ENCODE data around the gene MCU.
"Not testable (repeated sequence)": the region's sequence is repeated elsewhere in the genome, so short reads cannot be mapped to it uniquely, and the experiment has no call there.

MCU gene

DNA sequence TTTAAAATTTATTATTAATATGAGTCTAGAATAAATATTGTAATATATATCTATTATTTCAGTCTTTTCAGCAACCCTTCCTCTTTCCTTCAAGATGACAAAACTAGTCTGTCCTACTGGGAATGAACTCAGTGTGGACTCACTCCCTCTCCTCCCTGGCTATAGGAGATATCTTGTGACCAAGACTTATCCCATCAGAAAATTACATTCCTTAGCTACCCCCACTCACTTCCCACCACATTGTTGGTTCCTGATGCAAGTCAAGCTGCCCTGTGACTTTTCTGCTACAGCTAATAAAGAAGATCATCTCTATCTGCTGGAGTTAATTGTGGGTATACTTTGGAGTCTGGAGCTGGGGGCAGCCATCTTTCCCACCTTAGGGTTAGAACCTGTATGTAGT lies 28.0 kb upstream of the MCU start:
- no peak overlapping the region for H3K4me3 ChIP-seq (ENCODE audit: low read depth, low read length)
- no peak for DNase-seq (ENCODE audit: low read depth)
- TF ChIP-seq, protein P1, sequence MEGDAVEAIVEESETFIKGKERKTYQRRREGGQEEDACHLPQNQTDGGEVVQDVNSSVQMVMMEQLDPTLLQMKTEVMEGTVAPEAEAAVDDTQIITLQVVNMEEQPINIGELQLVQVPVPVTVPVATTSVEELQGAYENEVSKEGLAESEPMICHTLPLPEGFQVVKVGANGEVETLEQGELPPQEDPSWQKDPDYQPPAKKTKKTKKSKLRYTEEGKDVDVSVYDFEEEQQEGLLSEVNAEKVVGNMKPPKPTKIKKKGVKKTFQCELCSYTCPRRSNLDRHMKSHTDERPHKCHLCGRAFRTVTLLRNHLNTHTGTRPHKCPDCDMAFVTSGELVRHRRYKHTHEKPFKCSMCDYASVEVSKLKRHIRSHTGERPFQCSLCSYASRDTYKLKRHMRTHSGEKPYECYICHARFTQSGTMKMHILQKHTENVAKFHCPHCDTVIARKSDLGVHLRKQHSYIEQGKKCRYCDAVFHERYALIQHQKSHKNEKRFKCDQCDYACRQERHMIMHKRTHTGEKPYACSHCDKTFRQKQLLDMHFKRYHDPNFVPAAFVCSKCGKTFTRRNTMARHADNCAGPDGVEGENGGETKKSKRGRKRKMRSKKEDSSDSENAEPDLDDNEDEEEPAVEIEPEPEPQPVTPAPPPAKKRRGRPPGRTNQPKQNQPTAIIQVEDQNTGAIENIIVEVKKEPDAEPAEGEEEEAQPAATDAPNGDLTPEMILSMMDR (IDR thresholded peaks at IDR 0.05; ENCODE audit: low read depth, low read length): no peak
- TF ChIP-seq, protein P2, sequence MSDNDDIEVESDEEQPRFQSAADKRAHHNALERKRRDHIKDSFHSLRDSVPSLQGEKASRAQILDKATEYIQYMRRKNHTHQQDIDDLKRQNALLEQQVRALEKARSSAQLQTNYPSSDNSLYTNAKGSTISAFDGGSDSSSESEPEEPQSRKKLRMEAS (IDR thresholded peaks at IDR 0.05; ENCODE audit: low read depth, low read length): no peak
- TF ChIP-seq POLR2A (IDR thresholded peaks at IDR 0.05; ENCODE audit: extremely low read depth, insufficient read length) (no peak), MYC (IDR thresholded peaks at IDR 0.05; ENCODE audit: low read depth, low read length) (no peak)

DNA sequence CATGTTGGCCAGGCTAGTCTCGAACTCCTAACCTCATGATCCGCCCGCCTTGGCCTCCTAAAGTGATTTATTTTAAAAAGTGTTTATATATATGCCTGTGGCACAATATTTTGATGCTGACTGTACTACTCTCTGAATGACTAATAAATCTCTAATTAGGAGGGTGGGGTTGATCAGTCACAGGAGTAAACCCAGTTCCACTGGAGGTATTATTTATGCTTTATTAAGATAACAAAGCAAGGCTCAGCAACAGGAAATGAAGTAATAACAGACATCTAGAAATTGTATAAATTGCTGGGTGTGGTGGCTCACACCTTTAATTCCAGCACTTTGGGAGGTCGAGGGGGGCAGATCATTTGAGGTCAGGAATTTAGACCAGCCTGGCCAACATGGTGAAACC lies 26.0 kb upstream of the MCU start:
- TF ChIP-seq POLR2A (IDR thresholded peaks at IDR 0.05; ENCODE audit: extremely low read depth, insufficient read length) (no peak), MYC (IDR thresholded peaks at IDR 0.05; ENCODE audit: low read depth, low read length) (no peak)
- TF ChIP-seq, protein P1 (IDR thresholded peaks at IDR 0.05; ENCODE audit: low read depth, low read length): no peak
- TF ChIP-seq, protein P2 (IDR thresholded peaks at IDR 0.05; ENCODE audit: low read depth, low read length): no peak
- H3K4me3 ChIP-seq (ENCODE audit: low read depth, low read length): no peak overlapping the region
- no peak for DNase-seq (ENCODE audit: low read depth)

DNA sequence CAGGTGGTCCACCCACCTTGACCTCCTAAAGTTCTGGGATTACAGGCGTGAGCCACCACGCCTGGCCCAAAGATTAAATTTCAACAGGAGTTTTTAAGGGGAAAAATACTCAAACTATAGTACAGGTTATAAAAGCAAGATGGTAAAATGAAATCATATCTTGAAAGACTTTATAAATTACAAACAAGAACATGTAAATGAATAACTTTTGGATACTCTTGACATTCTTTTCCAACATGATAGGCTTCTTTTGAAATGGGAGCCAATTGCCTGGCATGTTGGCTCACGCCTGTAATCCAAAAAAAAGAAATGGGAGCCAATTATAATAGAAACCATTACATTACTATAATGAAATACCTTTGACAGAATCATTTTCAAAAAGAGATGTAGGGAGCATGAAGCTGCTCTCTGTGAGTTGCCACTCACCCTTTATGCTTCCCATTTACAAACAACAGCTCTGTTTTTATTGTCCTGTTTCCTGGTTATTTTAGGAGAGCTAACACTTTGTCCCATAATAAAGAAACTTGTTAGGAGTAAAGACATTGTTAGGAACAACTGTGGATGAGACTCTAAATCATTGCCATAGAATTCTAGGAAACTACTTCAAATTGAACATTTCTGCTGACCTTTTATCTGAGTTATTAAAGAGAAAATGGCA lies 24.6 kb upstream of the MCU start:
- no peak overlapping the region for H3K4me3 ChIP-seq (ENCODE audit: low read depth, low read length)
- TF ChIP-seq, protein P1 (IDR thresholded peaks at IDR 0.05; ENCODE audit: low read depth, low read length): no peak
- TF ChIP-seq, protein P2 (IDR thresholded peaks at IDR 0.05; ENCODE audit: low read depth, low read length): no peak
- TF ChIP-seq MYC (IDR thresholded peaks at IDR 0.05; ENCODE audit: low read depth, low read length) (no peak), POLR2A (IDR thresholded peaks at IDR 0.05; ENCODE audit: extremely low read depth, insufficient read length) (no peak)
- DNase-seq (ENCODE audit: low read depth): no peak

DNA sequence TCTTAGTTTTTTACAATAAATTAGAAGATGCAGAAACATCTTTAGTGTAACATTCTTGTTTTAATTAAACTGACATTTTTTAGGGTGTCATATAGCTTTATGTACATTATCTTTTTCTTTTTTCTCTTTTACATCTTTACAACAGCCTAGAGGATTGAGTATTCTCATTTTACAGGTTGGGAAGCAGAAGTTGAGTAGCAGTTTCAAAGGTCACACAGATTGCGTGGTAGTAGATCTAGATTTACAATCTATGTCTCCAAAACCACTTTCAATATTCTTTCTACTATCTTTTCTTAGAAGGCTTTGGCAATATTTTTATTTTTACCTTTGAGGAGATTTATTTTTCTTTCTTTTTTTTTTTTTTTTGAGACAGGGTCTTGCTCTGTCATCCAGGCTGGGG lies 18.7 kb upstream of the MCU start:
- TF ChIP-seq MYC (IDR thresholded peaks at IDR 0.05; ENCODE audit: low read depth, low read length) (no peak), POLR2A (IDR thresholded peaks at IDR 0.05; ENCODE audit: extremely low read depth, insufficient read length) (no peak)
- TF ChIP-seq, protein P1 (IDR thresholded peaks at IDR 0.05; ENCODE audit: low read depth, low read length): no peak
- TF ChIP-seq, protein P2 (IDR thresholded peaks at IDR 0.05; ENCODE audit: low read depth, low read length): no peak
- DNase-seq (ENCODE audit: low read depth): no peak
- H3K4me3 ChIP-seq (ENCODE audit: low read depth, low read length): no peak overlapping the region

DNA sequence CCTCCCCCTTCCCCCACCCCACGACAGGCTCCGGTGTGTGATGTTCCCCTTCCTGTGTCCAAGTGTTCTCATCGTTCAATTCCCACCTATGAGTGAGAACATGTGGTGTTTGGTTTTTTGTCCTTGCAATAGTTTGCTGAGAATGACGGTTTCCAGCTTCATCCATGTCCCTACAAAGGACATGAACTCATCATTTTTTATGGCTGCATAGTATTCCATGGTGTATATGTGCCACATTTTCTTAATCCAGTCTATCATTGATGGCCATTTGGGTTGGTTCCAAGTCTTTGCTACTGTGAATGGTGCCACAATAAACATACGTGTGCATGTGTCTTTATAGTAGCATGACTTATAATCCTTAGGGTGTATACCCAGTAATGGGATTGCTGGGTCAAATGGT lies 17.8 kb upstream of the MCU start:
- not testable (repeated sequence) for H3K4me3 ChIP-seq (ENCODE audit: low read depth, low read length); DNase-seq (ENCODE audit: low read depth)

DNA sequence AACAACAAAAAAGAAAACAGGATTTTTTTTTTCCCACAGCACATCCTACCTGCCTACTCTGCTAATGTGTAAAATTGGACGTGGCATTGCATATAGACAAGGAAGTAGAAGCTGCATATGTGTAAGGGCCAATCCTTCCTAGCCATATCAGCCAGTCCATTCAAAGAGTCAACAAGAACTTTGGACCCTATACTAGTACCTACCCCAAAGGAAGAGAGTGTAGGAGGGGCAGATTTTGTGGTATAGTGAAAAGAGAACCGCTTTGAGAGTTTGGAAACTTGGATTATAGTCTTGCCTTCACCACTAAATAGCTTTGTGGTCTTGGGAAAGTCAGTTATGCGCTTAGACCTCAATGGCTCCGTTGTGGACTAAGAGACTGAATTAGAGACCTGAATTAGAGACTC lies 12.1 kb upstream of the MCU start:
- no peak overlapping the region for H3K4me3 ChIP-seq (ENCODE audit: low read depth, low read length)
- TF ChIP-seq, protein P1 (IDR thresholded peaks at IDR 0.05; ENCODE audit: low read depth, low read length): no peak
- TF ChIP-seq, protein P2 (IDR thresholded peaks at IDR 0.05; ENCODE audit: low read depth, low read length): no peak
- no peak for TF ChIP-seq POLR2A (IDR thresholded peaks at IDR 0.05; ENCODE audit: extremely low read depth, insufficient read length)
- no peak for TF ChIP-seq MYC (IDR thresholded peaks at IDR 0.05; ENCODE audit: low read depth, low read length)
- no peak for DNase-seq (ENCODE audit: low read depth)
